Measurements from ENCODE around the gene HBA2.
"Not testable (repeated sequence)": the region's sequence is repeated elsewhere in the genome, so short reads cannot be mapped to it uniquely, and the experiment has no call there.

The HBA2 gene

DNA sequence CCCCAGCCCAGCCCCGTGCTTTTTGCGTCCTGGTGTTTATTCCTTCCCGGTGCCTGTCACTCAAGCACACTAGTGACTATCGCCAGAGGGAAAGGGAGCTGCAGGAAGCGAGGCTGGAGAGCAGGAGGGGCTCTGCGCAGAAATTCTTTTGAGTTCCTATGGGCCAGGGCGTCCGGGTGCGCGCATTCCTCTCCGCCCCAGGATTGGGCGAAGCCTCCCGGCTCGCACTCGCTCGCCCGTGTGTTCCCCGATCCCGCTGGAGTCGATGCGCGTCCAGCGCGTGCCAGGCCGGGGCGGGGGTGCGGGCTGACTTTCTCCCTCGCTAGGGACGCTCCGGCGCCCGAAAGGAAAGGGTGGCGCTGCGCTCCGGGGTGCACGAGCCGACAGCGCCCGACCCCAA, 3.3 kb downstream of the HBA2 start:
- not testable (repeated sequence) for FAIRE-seq

DNA sequence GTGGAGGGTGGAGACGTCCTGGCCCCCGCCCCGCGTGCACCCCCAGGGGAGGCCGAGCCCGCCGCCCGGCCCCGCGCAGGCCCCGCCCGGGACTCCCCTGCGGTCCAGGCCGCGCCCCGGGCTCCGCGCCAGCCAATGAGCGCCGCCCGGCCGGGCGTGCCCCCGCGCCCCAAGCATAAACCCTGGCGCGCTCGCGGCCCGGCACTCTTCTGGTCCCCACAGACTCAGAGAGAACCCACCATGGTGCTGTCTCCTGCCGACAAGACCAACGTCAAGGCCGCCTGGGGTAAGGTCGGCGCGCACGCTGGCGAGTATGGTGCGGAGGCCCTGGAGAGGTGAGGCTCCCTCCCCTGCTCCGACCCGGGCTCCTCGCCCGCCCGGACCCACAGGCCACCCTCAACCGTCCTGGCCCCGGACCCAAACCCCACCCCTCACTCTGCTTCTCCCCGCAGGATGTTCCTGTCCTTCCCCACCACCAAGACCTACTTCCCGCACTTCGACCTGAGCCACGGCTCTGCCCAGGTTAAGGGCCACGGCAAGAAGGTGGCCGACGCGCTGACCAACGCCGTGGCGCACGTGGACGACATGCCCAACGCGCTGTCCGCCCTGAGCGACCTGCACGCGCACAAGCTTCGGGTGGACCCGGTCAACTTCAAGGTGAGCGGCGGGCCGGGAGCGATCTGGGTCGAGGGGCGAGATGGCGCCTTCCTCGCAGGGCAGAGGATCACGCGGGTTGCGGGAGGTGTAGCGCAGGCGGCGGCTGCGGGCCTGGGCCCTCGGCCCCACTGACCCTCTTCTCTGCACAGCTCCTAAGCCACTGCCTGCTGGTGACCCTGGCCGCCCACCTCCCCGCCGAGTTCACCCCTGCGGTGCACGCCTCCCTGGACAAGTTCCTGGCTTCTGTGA, 4.1 kb downstream of the HBA2 start, which contains the start of gene HBA1:
Gene HBA1 (plus strand): TSS at position 204 of the 906 bp plus-strand sequence. CDS start 37 bp downstream, at position 241.
- FAIRE-seq: not testable (repeated sequence)

DNA sequence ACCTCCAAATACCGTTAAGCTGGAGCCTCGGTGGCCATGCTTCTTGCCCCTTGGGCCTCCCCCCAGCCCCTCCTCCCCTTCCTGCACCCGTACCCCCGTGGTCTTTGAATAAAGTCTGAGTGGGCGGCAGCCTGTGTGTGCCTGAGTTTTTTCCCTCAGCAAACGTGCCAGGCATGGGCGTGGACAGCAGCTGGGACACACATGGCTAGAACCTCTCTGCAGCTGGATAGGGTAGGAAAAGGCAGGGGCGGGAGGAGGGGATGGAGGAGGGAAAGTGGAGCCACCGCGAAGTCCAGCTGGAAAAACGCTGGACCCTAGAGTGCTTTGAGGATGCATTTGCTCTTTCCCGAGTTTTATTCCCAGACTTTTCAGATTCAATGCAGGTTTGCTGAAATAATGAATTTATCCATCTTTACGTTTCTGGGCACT, 4.7 kb downstream of the HBA2 start:
- no peak for FAIRE-seq

- FAIRE-seq: no peak
Observed at GRCh38 chr16:177981-178667, 5.4 kb downstream of the HBA2 start.

DNA sequence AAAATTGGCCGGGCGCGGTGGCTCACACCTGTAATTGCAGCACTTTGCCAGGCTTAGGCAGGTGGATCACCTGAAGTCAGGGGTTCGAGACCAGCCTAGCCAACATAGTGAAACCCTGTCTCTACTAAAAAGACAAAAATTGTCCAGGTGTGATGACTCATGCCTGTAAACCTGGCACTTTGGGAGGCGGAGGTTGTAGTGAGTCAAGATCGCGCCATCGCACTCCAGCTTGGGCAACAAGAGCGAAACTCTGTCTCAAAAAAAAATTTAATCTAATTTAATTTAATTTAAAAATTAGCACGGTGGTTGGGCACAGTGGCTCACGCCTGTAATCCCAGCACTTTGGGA, 6.0 kb downstream of the HBA2 start:
- FAIRE-seq: no peak

DNA sequence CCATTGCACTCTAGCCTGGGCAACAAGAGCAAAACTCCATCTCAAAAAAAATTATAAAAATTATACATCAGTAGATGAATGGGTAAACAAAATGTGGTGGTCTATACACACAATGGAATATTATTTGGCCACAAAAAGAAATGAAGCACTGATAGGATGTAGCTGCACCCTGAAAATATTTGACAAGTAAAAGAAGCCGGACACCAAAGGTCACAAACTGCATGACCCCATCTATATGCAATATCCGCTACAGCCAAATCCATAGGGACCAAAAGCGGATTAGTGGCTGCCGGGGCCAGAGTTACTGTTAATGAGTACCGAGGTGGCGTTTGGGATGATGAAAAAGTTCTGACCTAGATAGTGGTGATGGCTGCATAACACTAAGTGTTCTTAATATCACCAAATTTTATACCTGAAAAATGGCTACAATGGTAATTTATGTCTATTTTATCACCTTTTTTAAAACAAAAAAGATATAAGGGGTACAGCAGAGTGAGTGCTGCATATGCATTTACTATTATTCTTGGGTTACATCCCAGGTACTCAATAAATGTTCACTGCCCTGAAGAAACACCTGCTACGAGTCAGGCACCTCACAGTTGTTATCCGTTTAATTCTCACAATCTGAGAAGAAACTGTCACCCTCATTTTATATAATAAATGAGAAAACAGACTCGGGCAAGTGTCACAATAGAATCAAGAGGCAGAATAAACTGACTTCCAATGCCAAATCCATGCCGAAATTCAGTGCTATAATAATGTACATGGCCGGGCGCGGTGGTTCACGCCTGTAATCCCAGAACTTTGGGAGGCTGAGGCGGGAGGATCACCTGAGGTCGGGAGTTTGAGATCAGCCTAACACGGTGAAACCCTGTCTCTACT, 6.8 kb downstream of the HBA2 start:
- FAIRE-seq: no peak

GRCh38 chr16:180101-180675, 7.5 kb downstream of the HBA2 start, which contains the start of gene HBQ1:
TSS of gene HBQ1 (plus strand) at chr16:180459. CDS start at chr16:180487, 28 bp downstream.
- FAIRE-seq: no peak

GRCh38 chr16:180681-181564, 8.2 kb downstream of the HBA2 start:
- FAIRE-seq: no peak

GRCh38 chr16:181565-182021, 8.9 kb downstream of the HBA2 start:
- FAIRE-seq: no peak

GRCh38 chr16:183005-183404, 10.3 kb downstream of the HBA2 start:
- no peak for FAIRE-seq

GRCh38 chr16:185213-185612, 12.5 kb downstream of the HBA2 start:
- FAIRE-seq: no peak

- no peak for FAIRE-seq
Observed at GRCh38 chr16:185691-186090, 13.0 kb downstream of the HBA2 start.

GRCh38 chr16:187330-187729, 14.7 kb downstream of the HBA2 start:
- no peak for FAIRE-seq

DNA sequence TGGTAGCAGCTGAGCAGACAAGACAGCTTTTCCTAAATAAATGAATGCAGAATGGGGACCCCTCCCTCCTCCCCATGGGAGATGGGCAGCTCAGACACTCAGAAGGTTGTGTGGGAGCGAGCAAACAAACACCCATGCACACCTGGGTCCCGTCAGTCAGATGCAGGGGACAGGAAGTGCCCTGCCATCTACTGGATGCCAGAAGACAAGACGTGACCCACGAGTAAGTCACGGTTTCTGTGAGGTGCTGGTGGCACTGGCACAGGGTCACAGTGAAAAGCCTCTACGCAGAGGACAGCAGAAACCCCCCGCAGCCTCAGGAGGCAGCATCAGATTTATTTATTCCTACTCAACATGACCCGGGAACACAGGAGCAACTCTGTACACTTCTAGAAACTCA, 16.0 kb downstream of the HBA2 start:
- no peak for FAIRE-seq

DNA sequence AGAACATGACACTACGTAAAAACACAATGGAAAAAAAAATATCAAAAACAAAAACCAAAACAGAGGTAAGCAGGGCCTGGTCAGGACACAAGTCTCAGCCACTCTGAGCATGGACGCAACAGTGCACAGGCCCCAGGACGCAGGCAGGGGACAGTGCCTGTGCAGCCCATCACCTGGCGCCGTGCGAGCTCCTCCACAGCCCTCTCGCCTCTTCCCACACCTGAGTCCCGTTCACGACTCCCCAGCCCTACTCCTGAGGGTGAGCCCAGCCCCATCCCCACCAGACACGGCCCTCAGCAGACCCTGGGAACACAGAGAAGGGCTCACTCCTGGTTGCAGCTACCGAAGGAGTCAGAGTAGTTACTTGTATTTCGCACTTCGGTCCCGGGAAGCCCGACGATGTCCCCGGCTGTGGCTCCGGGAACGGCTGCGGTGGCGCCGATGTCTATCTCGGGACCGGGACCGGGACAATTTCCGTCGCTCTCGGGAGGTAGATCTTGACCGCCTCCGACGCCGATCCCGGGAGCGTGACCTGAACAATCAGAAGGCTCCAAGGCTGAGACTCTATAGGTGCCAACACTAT, 17.0 kb downstream of the HBA2 start:
- FAIRE-seq: no peak

- no peak for FAIRE-seq
Observed at GRCh38 chr16:191831-192230, 19.2 kb downstream of the HBA2 start.

GRCh38 chr16:192686-193085, 20.0 kb downstream of the HBA2 start:
- FAIRE-seq: no peak

DNA sequence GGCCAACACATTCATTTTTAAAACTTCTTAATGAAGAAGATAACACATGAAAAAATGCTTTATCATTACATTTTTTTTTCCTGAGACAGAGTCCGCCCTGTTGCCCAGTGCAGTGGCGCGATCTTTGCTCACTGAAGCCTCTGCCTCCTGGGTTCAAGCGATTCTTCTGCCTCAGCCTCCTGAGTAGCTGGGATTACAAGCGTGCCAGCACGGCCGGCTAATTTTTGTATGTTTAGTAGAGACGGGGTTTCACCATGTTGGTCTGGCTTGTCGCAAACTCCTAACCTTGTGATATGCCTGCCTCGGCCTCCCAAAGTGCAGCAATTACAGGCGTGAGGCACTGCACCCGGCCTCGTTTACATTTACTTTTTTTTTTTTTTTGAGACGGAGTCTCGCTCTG, 20.8 kb downstream of the HBA2 start:
- FAIRE-seq: no peak

GRCh38 chr16:194516-194915, 21.8 kb downstream of the HBA2 start:
- FAIRE-seq: no peak

DNA sequence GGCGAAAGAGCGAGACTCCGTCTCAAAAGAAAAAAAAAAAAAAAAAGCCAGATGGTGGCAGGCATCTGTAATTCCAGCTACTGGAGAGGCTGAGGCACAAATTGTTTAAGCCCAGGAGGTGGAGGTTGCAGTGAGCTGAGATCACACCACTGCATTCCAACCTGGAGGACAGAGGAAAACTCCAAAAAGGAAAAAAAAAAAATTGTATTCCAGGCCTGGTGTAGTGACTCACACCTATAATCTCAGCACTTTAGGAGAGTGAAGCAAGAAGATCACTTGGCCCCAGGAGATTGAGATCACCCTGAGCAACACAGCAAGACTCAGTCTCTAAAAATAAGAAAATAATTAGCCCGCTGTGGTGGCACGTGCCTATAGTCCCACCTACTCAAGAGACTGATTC, 27.7 kb downstream of the HBA2 start:
- no peak for FAIRE-seq

- FAIRE-seq: no peak
Observed at GRCh38 chr16:203246-203645, 30.6 kb downstream of the HBA2 start.
